Measurements from ENCODE around the gene APBA2. TPM values are rescaled to one million over a fixed set of nuclear protein-coding genes. Genes with fewer than 3 reads are reported as not detected.

The APBA2 gene
- total RNA-seq, 1 donor from 2014 or later = 42.1 TPM

DNA sequence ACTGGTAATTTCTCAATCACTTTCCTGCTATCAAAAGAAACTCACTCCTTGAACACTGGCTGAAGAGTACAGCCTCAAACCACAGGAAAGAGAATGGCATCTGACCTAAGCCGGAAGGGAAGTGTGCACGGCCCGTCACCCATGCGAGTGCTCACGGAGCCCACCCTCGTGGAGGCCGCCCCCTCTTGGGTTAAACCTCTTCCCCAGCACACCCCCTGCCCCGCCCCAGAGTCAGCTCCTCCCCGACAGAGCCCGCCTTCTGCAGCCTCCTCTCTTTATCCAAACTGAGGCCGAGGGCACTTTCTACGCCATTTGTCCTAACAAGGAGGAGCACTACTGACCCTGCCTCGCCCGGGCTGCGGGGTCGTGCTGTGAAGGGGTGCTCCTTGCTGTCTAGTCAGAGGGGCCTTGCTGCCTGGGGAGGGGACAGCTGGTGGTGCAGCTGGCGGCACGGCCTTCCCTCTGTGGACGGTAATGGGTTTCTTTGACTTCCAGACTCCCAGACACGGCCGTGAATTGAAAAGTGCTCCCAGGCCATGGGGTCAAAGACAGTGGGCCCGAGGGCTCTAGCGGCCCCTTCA, 246.2 kb downstream of the APBA2 start:
- no peak for DNase-seq (ENCODE audit: low read depth, low spot score)

DNA sequence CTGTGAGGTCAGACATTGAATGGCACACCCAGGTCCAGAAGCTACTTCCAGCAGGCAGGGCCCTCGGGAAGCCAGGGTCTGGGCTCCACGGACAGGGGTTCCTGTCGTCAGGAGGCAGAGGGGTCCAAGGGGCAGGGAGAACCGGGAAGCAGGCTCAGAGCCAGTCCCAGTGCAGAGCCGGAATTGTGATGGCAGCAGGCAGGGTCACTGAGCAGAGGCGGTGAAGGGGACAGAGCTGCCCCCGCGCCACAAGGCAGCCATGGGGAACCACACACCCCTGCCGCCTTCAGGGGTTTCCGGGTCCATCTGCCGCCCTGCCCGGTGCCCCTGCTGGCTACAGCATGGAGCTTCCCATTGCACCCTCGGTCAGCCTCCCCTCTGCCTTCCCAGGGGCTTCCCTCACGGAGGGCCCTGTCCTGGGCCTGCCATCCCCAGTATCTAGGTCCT, 247.0 kb downstream of the APBA2 start:
- DNase-seq (ENCODE audit: low read depth, low spot score) = no peak

DNA sequence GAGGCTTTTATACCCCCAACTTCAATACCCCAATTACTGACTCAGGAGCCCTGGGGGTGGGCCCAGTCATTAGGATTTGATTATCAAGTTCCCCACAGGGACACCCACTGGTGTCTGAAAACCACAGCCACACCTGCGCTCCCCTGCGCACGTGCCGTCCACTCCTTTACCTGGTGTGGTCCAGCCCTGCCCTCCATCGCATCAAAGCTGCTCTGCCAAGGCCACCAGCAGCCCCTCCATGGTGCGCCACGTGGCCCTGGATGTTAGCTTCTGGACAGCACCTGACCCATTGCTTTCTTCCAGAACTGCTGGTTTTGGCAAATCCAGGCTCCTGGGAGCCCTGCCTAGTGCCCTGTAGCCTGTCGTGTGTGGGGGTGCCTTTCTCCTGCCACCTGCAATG, 247.5 kb downstream of the APBA2 start:
- no peak for DNase-seq (ENCODE audit: low read depth, low spot score)

DNA sequence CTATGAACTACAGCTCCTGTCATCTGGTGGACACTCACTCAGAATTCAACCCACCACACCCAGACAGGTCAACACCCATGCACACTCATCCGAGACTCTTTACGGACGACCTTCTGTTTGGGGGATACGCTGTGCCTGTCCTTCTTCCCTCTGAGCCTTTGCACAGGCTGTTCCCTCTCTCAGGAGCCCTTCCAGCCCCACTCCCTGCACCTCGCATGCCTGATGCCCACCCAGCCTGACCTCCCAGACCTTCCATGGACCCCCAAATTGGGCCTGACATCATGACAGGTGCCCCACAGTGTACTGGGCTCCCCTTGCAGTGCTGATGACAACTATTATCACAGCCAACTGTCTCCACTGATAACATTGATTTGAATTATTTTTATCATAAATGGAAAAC, 248.0 kb downstream of the APBA2 start:
- no peak for DNase-seq (ENCODE audit: low read depth, low spot score)

DNA sequence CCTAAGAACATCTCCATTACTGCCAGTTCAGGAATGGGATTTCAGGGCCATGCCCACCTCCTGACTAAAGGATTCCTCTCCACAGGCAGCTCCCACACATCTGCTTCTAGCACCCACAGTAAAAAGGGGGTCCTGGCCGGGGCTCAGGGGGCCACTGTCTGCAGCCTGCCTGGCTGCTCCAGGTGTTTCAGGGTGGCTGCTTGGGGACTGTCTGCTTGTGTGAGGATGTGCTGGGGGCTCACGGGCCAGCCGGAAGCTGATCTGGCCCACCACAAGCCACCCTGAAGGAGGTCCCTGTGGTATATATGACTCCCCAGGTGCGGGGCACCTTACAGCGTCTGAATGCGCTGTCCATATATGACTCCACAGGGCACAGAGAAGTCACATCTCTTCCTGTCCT, 248.5 kb downstream of the APBA2 start:
- DNase-seq (ENCODE audit: low read depth, low spot score) = no peak

DNA sequence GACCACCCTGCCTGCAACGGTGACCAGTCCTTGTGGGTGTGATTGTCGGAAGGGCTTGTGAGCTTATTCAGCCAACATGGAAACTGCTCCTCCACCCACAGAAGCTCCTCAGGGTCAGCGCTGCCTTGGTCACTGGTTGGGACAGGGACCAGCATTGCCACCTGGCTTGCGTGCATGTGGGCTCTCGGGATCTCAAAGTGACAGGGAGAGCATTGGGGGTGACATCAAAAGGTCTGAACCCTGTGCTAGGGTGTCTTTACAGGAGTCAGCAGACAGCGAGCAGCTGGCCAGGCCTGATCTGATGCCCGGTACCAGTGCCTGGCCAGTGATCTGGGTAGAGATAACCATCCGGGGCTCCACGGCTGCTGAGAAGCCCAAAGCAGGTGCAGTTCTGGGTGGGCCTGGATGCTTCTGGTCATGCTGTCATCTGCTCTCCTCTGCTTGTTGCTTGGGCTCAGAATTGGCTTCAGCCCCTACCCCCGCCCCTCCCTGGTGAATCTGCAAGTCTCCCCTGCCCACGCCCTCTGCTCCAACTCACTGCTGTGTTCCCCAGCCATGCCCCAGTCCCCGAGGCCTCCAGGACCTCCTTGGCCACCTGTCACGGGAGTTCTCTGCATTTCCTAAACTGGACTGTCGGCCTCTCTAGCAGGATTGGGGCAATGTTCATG, 249.0 kb downstream of the APBA2 start:
- no peak for DNase-seq (ENCODE audit: low read depth, low spot score)

DNA sequence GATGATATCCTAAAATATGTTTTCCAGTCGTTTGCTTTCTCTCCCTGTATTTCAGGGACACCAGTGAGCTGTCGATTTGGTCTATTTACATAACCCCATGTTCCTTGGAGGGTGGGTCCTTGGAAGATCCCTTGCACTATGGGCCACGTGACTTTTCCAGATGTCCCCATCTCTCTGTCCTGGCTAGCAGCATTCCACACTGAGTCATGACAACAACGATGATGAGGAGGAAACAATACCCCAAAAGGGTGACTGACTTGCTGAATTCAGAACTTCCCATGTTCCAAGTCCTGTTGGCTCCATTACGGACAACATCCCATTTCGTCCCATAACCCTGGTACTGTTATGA, 249.5 kb downstream of the APBA2 start:
- DNase-seq (ENCODE audit: low read depth, low spot score) = no peak

DNA sequence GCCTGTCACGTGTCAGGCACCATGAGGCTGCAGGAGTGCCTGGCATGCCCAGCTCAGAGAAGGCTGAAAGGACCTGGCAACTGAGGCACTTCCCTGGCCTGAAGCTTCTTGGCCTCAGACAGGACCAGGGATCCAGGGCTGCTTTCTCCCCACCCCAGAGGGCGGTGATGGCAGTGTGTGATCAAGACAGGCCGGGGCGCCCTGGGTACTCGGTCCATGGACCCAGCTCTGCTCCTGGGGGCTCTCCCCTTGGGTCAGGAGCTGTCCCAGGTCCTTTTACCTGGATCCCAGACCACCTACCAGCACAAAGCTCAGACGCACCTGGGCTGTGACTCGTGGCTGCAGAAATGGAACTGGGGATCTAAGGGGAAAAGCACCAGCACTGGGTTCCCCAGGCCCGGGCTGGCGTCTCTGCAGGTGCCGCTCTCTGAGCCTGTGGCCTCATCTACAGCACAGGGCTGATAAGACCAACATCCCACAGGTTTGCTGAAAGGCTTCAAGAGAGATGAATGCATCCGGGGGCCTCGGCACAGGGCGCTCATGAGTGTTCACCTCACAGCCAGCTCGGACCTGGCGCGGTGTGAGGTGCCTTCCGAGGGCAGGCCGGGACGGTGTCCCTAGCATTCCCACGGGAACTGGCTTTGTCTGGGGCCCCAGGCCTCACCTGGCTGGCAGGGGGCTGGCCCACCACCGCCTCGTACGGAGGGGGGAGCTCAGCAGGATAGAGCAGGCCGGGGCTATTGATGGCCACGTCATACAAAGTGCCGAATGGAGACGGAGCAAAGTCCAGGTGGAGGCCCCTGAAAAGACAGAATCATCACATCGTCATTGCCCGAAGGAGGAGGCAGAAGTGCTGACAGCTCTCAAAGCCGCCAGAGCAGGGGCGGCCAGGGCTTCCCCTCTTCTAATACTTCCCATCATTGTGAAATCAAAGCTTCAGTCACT, 250.2 kb downstream of the APBA2 start:
- DNase-seq (ENCODE audit: low read depth, low spot score) = no peak

DNA sequence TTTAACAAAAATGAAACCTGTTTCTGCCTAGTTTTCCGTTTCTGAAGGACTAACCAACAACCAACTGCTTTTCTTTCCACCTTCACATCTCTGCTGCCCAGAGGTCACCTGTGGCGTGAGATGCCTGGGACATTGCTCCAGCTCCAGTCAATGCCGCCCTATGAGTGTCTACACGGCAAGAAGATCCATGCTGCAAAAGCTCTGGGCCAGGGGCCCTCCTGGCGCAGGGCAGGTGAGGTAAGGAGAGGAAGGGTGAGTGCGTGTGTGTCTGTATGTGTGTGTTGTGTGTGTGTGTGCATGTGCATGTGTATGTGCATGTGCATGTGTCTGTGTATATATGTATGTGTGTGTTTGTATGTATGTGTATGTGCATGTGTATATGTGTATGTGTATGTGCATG, 252.5 kb downstream of the APBA2 start:
- no peak for DNase-seq (ENCODE audit: low read depth, low spot score)

DNA sequence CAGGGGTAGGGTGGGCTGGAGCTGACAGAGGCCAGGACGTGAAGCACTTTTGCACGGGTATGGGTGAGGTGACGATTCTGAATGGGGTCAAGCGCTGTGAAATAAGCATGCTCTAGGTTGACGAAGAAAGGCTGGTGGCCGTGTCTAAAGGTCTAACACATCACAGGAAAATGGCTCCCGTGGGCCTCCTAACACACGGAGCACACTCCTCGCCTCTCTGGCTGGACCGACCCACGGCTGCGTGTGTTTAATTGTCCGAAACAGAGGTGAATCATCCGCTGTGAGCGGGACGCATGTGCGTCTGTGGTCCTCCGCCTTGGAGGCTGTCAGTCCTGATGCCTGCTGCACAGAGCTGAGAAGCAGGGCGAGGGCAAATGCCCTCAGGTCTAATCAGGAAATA, 253.3 kb downstream of the APBA2 start:
- DNase-seq (ENCODE audit: low read depth, low spot score) = no peak

DNA sequence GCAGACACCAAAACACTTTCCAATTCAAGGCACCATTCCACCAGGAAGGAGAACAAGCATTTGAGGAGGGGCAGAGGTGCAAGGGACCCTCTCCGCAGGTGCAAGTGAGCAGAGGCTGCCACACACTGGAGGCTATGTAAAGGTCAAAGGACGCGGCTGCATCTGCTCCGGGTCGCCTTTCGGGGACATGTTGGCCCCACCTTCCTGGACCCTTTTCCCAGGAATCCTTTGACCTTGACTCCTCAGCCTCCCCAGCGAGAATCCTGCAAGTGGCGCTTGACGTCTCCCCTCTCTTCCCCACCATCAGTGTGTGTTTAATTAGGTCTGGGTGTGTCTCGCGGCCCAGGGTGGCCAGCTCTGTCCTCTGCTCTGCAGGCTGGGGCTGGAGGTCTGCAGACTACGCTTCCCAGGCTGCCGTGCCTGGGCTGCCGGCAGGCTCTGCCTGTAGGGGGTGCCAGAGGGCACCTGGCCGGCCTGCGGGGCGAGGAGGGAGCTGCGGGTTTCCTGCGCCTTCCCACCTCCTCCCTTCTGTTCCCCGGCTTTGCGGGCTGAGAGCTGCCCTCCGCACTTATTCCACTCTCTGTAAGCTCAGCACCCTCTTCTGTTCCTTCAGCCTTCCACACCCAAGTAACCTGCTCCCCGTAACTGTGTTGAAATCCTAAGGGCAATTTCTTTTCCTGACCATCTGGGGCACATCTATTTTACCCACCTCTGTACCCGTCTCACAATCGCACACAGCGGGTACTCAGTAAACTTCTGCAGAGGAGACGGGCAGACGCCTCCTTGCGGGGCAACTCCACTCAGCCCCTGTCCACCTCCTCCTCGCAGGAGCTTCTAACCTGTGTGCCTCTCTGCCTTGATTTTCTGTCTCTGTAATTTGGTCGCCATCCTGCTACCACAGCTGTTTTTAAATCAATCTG, 254.0 kb downstream of the APBA2 start:
- DNase-seq (ENCODE audit: low read depth, low spot score) = no peak

DNA sequence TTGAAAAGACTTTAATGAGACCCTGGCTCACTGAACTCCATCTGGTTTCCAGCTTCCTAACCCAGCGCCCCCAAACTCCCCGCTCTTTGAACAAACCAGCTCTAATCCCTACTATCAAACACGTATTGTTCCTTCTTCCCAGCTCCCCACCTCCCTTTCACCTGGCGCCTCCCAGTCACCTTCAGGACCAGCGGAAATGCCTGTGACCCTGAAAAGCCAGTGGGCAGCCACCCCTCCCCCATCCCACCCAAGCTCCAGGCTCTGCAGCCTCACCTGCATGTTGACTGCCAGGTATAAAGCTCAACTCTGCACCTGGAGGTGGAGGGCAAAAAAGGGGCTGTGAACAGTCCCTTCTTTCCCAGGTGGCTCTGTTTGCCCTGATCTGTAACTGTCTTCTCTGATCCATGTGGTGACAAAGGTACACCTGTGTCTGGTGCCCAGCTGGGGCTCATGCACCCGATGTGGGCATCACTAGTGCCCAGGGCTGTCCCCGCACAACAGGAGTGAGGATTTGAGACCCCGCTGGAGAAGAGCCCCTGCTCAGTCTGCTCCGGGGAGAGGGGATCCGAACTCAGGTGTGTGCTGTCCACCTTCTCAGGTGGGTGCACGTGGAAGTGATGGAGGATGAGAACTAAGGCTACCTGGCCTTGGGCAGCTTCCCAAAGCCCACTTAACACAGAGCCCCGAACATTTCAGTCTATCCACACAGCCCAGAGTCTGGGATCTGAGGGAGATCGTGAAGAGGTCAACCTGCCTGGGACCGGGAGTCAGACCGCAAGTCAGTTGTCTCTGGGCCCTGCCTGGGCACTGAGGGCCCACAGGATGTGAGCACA, 254.9 kb downstream of the APBA2 start:
- DNase-seq (ENCODE audit: low read depth, low spot score) = no peak

DNA sequence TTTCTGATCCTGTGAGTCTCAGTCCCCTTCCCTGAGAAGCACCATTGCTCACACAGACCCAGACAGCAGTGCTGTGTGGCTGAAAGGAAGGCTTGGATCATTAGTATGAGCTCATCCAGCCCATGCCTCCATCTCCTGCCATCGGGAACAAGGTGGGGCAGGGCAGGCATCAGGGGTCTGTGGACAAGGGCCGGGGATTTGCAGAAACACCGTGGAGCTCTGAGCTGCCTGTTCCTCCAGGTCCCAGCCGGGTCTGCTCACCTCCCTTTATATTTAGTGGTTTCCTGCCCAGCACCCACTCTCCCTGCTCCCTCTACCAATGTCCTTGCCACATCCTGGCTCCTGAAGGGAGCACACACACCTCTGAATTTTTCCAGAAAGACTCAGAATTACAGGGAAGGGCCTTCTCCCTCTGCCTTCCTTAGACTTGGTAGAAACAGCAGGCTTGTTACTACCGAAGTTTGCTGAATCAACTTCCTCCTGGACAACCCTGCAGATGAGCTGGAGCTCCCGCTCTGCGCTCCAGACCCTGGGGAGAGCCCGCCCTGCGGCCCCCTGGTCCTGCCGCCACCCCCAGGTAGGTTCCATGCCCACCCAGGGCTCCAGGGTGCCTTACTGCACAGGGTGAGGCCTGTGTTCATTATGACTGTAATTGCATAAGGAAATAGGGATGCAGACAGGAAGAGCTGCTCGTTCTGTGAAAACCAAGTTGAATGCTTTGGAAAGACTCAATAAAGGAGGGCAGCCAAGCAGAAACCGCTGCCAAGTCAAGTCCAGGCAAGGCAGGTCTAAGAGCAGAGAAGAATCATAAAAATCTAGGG, 255.7 kb downstream of the APBA2 start:
- DNase-seq (ENCODE audit: low read depth, low spot score) = no peak

DNA sequence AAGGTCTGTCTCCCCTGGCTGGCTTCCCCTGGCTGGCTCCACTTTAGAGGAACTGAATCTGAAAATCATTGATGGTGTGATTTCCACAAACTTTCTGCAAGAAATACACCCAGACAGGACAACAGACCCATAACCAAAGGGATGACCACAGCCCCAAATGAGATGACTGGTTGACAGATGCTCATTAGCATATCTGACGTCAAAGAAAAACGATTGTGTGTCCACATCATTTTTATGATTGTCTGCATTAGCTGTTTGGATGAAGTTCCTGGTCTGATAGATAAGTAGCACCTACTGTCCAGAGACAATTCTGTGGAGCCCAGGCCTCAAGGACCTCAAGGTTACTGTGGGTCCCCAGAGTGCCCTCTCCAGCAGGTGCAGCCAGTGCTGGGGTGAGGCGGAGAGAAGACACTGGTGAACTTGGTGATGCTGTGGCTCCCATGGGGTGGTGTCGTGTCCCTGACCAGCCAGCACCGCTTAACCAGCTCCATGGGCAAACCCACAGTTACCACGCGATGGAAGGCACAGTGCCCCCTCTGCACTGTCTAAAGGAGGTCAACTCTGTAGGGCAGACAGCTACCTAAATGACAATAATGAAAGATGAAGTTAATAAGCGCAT, 256.5 kb downstream of the APBA2 start:
- DNase-seq (ENCODE audit: low read depth, low spot score) = no peak

DNA sequence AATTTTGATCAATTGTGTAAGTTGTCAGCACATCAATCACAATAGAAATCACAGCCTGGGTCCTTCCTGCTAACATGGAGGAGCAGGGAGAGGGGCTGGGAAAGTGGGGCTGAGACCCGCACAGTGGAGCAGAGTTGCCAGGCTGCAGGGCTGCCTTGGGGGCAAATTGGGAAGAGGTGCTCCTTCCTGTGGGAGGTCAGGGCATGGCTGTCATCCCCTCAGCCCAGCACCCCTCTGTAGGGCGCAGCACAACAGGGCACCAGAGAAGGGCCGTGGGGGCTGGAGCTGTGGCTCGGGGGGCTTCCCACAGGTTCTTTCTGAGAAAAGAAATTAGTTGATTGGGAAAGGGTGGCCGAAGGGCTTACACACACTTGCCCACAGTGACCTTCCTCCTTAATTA, 257.5 kb downstream of the APBA2 start:
- DNase-seq (ENCODE audit: low read depth, low spot score) = no peak

DNA sequence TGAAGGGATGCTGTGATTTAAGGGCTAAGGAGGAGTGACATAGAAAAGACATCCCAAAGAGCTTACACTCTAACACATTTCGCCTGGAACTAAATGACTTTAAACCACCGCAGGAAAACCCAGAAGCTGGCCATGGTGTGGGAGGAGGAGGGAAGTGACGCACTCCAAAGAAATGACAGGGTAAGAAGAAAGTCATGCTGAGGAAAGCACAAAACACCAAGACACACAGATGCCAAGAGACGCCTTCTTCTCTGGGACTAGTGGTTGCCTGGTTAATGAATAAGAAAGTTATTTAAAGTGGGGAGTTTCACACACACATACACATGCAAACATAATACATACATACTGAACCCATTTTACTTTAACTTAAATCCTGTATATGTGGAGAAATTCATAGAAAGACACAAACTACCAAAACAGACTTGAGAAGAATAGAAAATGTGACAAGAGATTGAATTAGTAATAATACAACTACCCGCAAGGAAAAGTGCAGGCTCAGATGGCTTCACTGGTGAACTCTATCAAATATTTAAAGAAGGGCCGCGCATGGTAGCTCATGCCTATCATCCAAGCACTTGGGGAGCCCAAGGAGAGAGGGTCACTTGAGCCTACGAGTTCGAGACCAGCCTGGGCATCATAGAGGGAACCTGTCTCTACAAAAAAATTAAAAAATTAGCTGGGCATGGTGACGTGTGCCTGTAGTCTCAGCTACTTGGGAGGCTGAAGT, 258.3 kb downstream of the APBA2 start:
- no peak for DNase-seq (ENCODE audit: low read depth, low spot score)

DNA sequence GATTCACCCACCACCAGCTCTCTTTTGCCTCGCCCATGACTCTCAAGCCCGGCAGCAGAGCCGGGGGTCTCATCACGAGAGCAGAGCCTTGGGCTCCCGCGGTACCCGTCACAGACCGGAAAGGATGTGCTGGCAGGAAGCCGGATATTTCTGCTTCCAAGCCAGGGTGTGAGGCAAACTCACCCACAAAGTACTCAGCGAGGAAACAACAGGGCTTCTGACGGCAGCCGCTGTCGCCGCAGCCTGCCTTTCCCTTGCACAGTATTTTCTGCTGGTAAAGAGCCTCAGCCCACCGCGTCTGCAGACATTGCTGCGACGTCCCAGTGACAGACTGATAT, 263.9 kb downstream of the APBA2 start:
- no peak for DNase-seq (ENCODE audit: low read depth, low spot score)

Data from pulmonary artery endothelial cell (primary cell).